ENCODE measurements around the gene MRGPRG.

The MRGPRG gene

DNA sequence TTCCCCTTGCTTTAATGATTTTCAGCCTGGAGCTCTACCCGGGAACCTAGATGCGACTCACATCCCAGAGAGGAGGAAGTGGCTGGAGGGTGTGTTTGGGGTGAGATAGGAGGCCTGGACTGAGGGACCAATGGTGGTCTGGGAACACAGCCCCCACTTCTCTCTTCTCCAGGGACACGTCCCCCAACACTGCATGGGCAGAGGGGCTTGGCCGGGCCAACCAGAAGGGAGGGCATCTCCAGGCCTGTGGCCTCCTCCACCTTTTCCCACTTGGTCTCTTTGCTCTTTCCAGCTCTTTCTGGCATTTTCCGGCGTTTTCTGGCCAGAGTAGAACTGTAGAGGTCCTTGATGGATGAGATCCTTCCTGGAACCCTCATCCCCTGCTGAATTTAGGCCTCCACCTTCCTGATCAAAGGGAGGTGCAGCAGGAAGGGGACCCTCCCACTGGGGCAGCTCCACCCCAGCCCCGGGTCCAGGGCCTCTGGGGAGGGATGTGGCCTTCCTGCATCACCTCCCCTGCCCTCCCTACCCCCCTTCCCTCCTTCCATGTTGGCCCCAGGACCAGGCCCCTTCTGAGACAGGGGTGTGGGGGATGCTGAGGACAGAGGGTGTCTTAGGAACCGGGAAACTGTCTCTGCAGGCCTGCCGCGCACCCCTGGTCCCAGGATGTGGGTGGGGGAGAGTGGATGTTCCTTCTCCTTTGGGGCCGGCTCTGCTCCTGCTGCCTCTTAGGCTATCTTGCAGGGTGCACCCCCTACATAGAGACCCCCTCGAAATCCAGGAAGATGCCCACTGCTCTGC is 24.4 kb downstream of the MRGPRG start:
- H3K4ac ChIP-seq (ENCODE audit: low read depth, low read length): no peak overlapping the region
- H3K56ac ChIP-seq (ENCODE audit: low read length): no peak overlapping the region

DNA sequence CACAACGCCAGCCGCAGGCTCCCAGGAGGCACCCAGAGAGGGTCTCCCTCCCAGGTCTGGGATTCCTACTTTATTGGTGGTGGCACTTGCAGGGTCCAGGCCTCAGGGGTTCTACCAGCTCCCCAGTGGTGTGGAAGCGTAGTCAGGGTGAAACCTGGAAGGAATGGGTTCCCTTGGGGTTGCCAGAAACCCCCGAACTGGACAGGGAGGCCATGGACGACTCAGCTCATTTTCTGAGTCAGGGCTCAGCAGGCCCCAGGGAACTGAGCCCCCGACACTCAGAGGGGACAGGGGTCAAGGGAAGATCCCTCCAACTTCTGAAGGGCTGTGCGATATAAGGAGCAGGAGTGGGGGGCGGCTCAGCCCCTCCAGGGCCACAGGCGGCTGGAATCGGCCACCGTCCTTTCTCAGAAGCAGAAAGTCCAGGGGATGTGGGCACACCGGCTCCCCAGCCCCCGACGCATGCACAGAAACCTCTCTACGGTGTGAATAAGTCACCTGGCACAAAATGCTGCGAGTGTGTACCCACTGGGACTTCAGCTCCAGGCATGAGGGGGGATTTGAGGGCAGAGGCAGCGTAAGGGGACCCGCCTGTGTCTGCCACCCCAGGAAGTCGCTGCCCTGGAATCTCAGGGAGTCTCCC is 25.1 kb downstream of the MRGPRG start:
- Histone ChIP-seq H2BK120ac (ENCODE audit: low read depth, low read length) (no peak overlapping the region), H3K27me3 (ENCODE audit: insufficient read depth, low read length, poor library complexity) (no peaks in the 10 kb centered on the region), H2BK15ac (replicated peaks; ENCODE audit: low read depth) (no peak overlapping the region), H4K5ac (ENCODE audit: low read length) (no peak overlapping the region), H3K4me1 (ENCODE audit: control insufficient read depth, low read depth, low read length) (peaks cover 3% of the 10 kb centered on the region), H3K4me3 (ENCODE audit: low read length) (no peak overlapping the region), H3K36me3 (ENCODE audit: control insufficient read depth, insufficient read depth, low read length) (no peaks in the 10 kb centered on the region), H3K18ac (ENCODE audit: low read length) (no peak overlapping the region), H2AK5ac (ENCODE audit: low read length) (no peak overlapping the region), H3K56ac (ENCODE audit: low read length) (peak overlapping the region; percentile 3), H3K79me2 (ENCODE audit: control insufficient read depth, insufficient read depth, low read length) (no peaks in the 10 kb centered on the region), H3K27ac (ENCODE audit: low read depth, low read length) (no peak overlapping the region), H3K79me1 (ENCODE audit: low read length) (no peaks in the 10 kb centered on the region), H2BK5ac (ENCODE audit: low read length) (no peak overlapping the region), H3K4ac (ENCODE audit: low read depth, low read length) (no peak overlapping the region), H4K8ac (ENCODE audit: low read depth, low read length) (no peak overlapping the region), H3K9ac (ENCODE audit: low read length) (no peak overlapping the region), H3K23ac (ENCODE audit: low read length) (no peak overlapping the region), H3K4me2 (ENCODE audit: low read length) (no peak overlapping the region)
- WGBS (ENCODE audit: extremely low coverage, insufficient coverage, low lambda C conversion rate): no CpG with 5 or more reads among the region's 19 CpGs
- DNase-seq: no peak

More for the DNA sequence above, 24.4 kb downstream of the MRGPRG start:
- H2BK15ac ChIP-seq (replicated peaks; ENCODE audit: low read depth): no peak overlapping the region
- no peak overlapping the region for H3K4me3 ChIP-seq (ENCODE audit: low read length)
- no peak overlapping the region for H2BK120ac ChIP-seq (ENCODE audit: low read depth, low read length)
- H3K27me3 ChIP-seq (ENCODE audit: insufficient read depth, low read length, poor library complexity): no peaks in the 10 kb centered on the region
- H3K4me2 ChIP-seq (ENCODE audit: low read length): no peak overlapping the region
- no peak overlapping the region for H3K23ac ChIP-seq (ENCODE audit: low read length)
- no CpG with 5 or more reads among the region's 12 CpGs for WGBS (ENCODE audit: extremely low coverage, insufficient coverage, low lambda C conversion rate)
- no peak overlapping the region for H3K27ac ChIP-seq (ENCODE audit: low read depth, low read length)
- DNase-seq: no peak
- no peak overlapping the region for H3K9ac ChIP-seq (ENCODE audit: low read length)
- no peaks in the 10 kb centered on the region for H3K79me1 ChIP-seq (ENCODE audit: low read length)
- no peaks in the 10 kb centered on the region for H3K36me3 ChIP-seq (ENCODE audit: control insufficient read depth, insufficient read depth, low read length)
- H4K8ac ChIP-seq (ENCODE audit: low read depth, low read length): no peak overlapping the region
- H3K79me2 ChIP-seq (ENCODE audit: control insufficient read depth, insufficient read depth, low read length): no peaks in the 10 kb centered on the region
- H3K18ac ChIP-seq (ENCODE audit: low read length): no peak overlapping the region
- no peak overlapping the region for H2BK5ac ChIP-seq (ENCODE audit: low read length)
- no peak overlapping the region for H4K5ac ChIP-seq (ENCODE audit: low read length)
- H2AK5ac ChIP-seq (ENCODE audit: low read length): no peak overlapping the region
- peaks cover 3% of the 10 kb centered on the region for H3K4me1 ChIP-seq (ENCODE audit: control insufficient read depth, low read depth, low read length)

GRCh38 chr11:3192511-3193372 is 25.9 kb downstream of the MRGPRG start:
- H3K23ac ChIP-seq (ENCODE audit: low read length): no peak overlapping the region
- no peak overlapping the region for H3K4me2 ChIP-seq (ENCODE audit: low read length)
- no peak overlapping the region for H3K4me3 ChIP-seq (ENCODE audit: low read length)
- H3K18ac ChIP-seq (ENCODE audit: low read length): no peak overlapping the region
- H3K4me1 ChIP-seq (ENCODE audit: control insufficient read depth, low read depth, low read length): peaks cover 3% of the 10 kb centered on the region
- H3K79me2 ChIP-seq (ENCODE audit: control insufficient read depth, insufficient read depth, low read length): no peaks in the 10 kb centered on the region
- no peak overlapping the region for H3K9ac ChIP-seq (ENCODE audit: low read length)
- WGBS (ENCODE audit: extremely low coverage, insufficient coverage, low lambda C conversion rate): no CpG with 5 or more reads among the region's 14 CpGs
- H3K56ac ChIP-seq (ENCODE audit: low read length): no peak overlapping the region
- no peak overlapping the region for H2AK5ac ChIP-seq (ENCODE audit: low read length)
- DNase-seq: no peak
- no peaks in the 10 kb centered on the region for H3K27me3 ChIP-seq (ENCODE audit: insufficient read depth, low read length, poor library complexity)
- H4K5ac ChIP-seq (ENCODE audit: low read length): no peak overlapping the region
- no peak overlapping the region for H2BK120ac ChIP-seq (ENCODE audit: low read depth, low read length)
- no peak overlapping the region for H2BK5ac ChIP-seq (ENCODE audit: low read length)
- H4K8ac ChIP-seq (ENCODE audit: low read depth, low read length): no peak overlapping the region
- H3K4ac ChIP-seq (ENCODE audit: low read depth, low read length): no peak overlapping the region
- H3K27ac ChIP-seq (ENCODE audit: low read depth, low read length): no peak overlapping the region
- no peaks in the 10 kb centered on the region for H3K79me1 ChIP-seq (ENCODE audit: low read length)
- H3K36me3 ChIP-seq (ENCODE audit: control insufficient read depth, insufficient read depth, low read length): no peaks in the 10 kb centered on the region
- H2BK15ac ChIP-seq (replicated peaks; ENCODE audit: low read depth): no peak overlapping the region

- no CpG with 5 or more reads among the region's 19 CpGs for WGBS (ENCODE audit: extremely low coverage, insufficient coverage, low lambda C conversion rate)
- Histone ChIP-seq H3K27ac (ENCODE audit: low read depth, low read length) (no peak overlapping the region), H3K36me3 (ENCODE audit: control insufficient read depth, insufficient read depth, low read length) (no peaks in the 10 kb centered on the region), H3K27me3 (ENCODE audit: insufficient read depth, low read length, poor library complexity) (no peaks in the 10 kb centered on the region), H3K4me3 (ENCODE audit: low read length) (no peak overlapping the region), H4K5ac (ENCODE audit: low read length) (no peak overlapping the region), H3K79me1 (ENCODE audit: low read length) (no peaks in the 10 kb centered on the region), H3K4me1 (ENCODE audit: control insufficient read depth, low read depth, low read length) (peaks cover 3% of the 10 kb centered on the region), H3K56ac (ENCODE audit: low read length) (no peak overlapping the region), H3K9ac (ENCODE audit: low read length) (no peak overlapping the region), H3K23ac (ENCODE audit: low read length) (no peak overlapping the region), H3K4me2 (ENCODE audit: low read length) (no peak overlapping the region), H4K8ac (ENCODE audit: low read depth, low read length) (no peak overlapping the region), H2AK5ac (ENCODE audit: low read length) (no peak overlapping the region), H2BK15ac (replicated peaks; ENCODE audit: low read depth) (no peak overlapping the region), H3K4ac (ENCODE audit: low read depth, low read length) (no peak overlapping the region), H2BK120ac (ENCODE audit: low read depth, low read length) (no peak overlapping the region), H3K18ac (ENCODE audit: low read length) (no peak overlapping the region), H3K79me2 (ENCODE audit: control insufficient read depth, insufficient read depth, low read length) (no peaks in the 10 kb centered on the region), H2BK5ac (ENCODE audit: low read length) (no peak overlapping the region)
- no peak for DNase-seq
These were observed 26.9 kb downstream of the MRGPRG start for GRCh38 chr11:3191586-3192324.

DNA sequence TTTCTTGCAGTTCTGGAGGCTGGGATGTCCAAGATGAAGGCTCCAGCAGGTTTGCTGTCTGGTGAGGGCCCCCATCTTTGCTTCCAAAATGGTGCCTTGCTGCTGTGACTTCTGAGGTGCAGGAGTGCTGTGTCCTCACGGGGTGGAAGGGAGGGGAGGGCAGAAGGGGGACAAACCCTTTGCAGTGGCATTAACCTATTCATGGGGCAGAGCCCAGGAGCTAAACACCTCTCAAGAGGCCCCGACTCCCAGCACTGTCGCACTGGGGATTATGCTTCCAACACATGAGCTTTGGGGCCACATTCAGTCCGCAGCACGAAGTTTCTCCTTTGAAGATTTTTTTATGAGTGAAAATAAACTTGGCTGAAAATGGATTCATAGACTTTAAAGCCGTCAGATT is 28.0 kb downstream of the MRGPRG start:
- H3K79me1 ChIP-seq (ENCODE audit: low read length): no peaks in the 10 kb centered on the region
- no peak overlapping the region for H3K9ac ChIP-seq (ENCODE audit: low read length)
- no peak overlapping the region for H2BK5ac ChIP-seq (ENCODE audit: low read length)
- no peaks in the 10 kb centered on the region for H3K36me3 ChIP-seq (ENCODE audit: control insufficient read depth, insufficient read depth, low read length)
- no peak overlapping the region for H3K56ac ChIP-seq (ENCODE audit: low read length)
- no peak overlapping the region for H4K8ac ChIP-seq (ENCODE audit: low read depth, low read length)
- H3K27me3 ChIP-seq (ENCODE audit: insufficient read depth, low read length, poor library complexity): no peaks in the 10 kb centered on the region
- H4K5ac ChIP-seq (ENCODE audit: low read length): no peak overlapping the region
- no peak overlapping the region for H3K4me2 ChIP-seq (ENCODE audit: low read length)
- DNase-seq: no peak
- no peak overlapping the region for H3K18ac ChIP-seq (ENCODE audit: low read length)
- WGBS (ENCODE audit: extremely low coverage, insufficient coverage, low lambda C conversion rate): no CpG with 5 or more reads among the region's 6 CpGs
- no peak overlapping the region for H3K27ac ChIP-seq (ENCODE audit: low read depth, low read length)
- no peak overlapping the region for H3K4me3 ChIP-seq (ENCODE audit: low read length)
- peaks cover 3% of the 10 kb centered on the region for H3K4me1 ChIP-seq (ENCODE audit: control insufficient read depth, low read depth, low read length)
- no peak overlapping the region for H2BK120ac ChIP-seq (ENCODE audit: low read depth, low read length)
- H2BK15ac ChIP-seq (replicated peaks; ENCODE audit: low read depth): no peak overlapping the region
- no peak overlapping the region for H3K23ac ChIP-seq (ENCODE audit: low read length)
- H3K79me2 ChIP-seq (ENCODE audit: control insufficient read depth, insufficient read depth, low read length): no peaks in the 10 kb centered on the region
- no peak overlapping the region for H3K4ac ChIP-seq (ENCODE audit: low read depth, low read length)
- no peak overlapping the region for H2AK5ac ChIP-seq (ENCODE audit: low read length)

Measured in mesendoderm (in vitro differentiated cells).